GM21723 (cell line): Measurements from ENCODE around the gene NPIPB8.
"Not testable (repeated sequence)": the region's sequence is repeated elsewhere in the genome, so short reads cannot be mapped to it uniquely, and the experiment has no call there.

Experiments
- ATAC-seq: cut with Tn5 transposase; IDR thresholded peaks from one replicate; pipeline ENCODE4 v1.9.1; 2021; ENCODE audit warnings: mild to moderate bottlenecking, moderate library complexity; ENCODE audit not compliant: unreplicated experiment

The NPIPB8 gene

DNA sequence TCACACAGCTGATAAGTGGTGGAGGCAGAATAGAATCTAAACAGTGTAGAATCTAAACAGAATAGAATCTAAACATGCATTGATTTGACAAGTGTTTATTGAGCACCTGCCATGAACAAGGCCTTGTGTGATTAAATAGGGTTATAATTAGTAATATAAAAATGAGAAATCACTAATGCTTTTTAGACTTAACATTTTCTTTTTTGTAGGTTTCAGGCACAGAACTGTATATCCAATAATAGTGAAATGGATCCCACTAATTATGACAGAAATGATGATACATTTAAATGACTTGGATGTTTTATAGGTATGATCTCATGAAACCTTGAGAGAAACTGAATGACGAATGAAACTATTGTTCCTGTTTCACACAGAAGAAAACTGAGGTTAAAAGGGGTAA lies at the start of gene NPIPB8:
Gene NPIPB8, plus strand, starts transcription at position 301 of the 400 bp plus-strand sequence. CDS start 296 bp downstream, outside the sequence.
- ATAC-seq: not testable (repeated sequence)

DNA sequence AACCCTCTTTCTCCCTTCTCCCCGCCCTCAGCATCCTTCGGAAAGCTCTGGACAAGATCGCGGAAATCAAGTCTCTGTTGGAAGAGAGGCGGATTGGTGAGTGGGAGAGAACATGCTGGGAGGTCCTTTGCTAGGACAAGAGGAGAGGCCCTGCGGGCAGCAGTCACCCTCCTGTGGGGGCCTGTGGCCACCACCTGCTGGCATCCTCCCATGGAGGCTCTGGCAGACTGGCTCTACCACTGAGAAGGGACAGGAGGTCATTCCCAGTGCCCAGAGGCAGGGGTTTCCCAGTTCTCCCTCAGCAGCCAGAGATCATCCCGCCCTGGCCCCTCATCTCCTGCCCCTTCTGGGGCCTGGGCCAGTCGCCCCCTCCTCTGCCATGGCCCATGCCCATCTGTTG lies 48.8 kb upstream of the NPIPB8 start:
- ATAC-seq: no peak

DNA sequence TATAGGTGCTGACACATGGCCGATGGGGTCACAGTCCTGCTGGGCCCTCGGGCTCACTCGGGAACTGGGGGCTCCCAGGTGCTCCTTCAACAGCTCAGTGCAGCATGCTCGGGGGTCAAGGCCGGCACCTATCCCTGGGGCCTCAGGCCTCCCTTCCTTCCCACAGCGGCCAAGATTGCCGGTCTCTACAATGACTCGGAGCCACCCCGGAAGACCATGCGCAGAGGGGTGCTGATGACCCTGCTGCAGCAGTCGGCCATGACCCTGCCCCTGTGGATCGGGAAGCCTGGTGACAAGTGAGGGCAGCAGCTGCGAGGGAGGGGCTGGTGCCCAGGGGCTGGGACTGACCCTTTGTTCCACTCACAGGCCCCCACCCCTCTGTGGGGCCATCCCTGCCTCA lies 47.9 kb upstream of the NPIPB8 start:
- no peak for ATAC-seq

DNA sequence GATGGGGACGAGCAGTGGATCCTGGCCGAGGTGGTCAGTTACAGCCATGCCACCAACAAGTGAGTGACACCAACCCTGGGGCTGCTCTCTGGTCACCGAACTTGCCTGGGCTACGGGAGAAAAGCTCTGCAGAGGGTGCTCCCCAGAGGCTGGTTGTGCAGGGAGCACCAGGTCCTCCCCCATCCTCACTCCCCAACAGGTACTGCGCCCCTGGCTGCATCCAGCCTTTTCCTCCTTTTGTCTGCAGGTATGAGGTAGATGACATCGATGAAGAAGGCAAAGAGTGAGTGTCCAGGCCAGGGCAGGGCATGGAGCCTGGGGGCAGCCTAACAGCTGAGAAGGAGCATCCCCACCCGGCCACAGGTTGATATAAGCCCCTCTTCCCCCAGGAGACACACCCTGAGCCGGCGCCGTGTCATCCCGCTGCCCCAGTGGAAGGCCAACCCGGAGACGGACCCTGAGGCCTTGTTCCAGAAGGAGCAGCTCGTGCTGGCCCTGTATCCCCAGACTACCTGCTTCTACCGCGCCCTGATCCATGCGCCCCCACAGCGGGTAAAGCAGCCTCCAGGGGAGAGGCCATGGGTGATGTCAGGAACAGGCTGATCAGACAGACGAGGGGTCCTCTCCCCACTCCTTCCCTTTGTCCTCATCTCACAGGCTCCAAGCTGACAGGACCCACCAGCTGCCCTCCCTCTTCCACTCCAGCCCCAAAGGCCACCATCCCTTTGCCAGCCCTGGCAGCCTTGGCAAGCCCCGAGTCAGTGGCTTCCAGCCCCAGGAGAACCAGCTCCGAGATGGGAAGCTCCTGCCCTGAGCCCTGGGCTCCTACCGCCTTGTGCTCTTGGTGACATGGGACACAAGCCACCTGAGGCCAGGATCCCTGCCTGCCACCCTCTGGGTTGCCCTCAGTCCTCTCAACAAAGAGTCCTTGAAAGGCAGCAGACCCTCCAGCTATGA lies 47.2 kb upstream of the NPIPB8 start:
- no peak for ATAC-seq

DNA sequence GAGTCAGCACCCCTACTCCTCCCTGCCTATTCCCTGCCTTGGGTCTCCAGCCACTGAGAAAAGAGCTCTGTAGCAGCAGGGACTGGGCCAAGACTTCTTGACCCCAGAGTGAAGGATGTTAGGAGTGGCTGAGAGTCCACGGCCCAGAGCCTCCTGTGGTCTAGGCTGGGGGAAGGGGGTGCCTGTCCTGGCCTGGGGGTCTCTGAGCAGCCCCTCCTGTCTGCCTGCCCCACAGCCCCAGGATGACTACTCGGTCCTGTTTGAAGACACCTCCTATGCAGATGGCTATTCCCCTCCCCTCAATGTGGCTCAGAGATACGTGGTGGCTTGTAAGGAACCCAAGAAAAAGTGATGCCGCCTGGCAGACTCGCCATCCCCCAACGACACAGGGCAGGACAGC lies 46.5 kb upstream of the NPIPB8 start:
- no peak for ATAC-seq

DNA sequence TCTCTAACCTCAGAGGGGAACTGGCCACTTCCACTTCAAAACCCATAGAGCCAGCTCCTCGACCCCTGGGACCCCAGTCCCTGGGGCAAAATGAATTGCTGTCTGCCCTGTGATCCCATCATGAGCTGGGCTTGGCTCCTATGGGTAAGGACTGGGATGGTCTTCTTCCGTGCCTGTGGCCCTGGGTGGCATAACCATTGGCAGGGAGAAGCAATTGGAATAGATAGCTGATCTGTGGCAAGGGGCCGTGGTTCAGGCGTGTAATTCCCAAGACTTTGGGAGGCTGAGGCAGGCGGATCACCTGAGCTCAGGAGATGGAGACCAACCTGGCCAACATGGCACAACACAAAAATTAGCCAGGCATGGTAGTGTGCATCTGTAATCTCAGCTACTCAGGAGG lies 45.4 kb upstream of the NPIPB8 start:
- ATAC-seq: no peak

DNA sequence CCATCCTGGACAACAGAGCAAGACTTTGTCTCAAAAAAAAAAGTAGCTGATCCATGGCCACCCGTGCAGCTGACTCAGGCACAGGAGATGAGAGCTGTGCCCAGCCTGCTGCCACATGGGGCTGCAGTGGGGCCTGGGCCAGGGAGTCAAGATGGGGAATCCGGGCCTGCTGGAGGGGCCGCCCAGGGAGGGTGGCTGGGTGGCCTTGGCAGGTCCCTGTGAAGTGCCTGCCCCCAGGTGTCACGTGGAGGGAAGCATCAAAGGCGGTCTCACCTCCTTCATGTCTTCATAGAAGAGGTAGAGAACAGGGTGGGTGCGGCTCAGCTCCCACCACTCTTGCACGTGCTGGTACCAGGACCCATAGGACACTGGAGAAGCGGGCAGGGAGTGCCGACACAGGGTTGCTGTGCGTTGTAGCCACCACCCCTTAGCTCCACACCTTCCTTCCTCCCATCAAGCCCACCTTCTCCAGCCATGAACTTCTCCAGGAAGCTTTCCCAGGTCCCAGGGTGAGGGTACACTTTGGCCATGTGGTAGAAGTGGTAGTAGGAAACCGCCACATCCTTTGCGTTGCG lies 44.8 kb upstream of the NPIPB8 start:
- ATAC-seq: no peak

DNA sequence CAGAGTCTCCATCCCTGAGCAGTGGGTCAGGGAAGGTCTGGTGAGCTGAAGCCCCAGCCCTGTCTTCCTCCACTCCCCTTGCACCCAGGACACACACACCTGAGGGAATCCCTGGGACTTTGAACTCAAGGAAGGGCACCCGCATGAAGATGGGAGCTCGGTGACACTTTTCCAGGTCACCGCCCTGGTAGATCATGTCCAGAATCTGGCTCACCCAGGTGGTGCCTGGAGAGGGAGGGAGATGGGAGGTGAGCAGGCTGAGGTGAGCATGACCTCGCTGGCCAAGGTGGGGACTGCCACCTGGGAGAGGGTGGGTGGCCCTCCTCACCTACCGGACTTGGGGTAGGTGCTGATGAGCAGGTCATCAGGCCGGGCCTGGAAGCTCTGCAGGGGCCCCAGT lies 42.4 kb upstream of the NPIPB8 start:
- ATAC-seq: not testable (repeated sequence)

DNA sequence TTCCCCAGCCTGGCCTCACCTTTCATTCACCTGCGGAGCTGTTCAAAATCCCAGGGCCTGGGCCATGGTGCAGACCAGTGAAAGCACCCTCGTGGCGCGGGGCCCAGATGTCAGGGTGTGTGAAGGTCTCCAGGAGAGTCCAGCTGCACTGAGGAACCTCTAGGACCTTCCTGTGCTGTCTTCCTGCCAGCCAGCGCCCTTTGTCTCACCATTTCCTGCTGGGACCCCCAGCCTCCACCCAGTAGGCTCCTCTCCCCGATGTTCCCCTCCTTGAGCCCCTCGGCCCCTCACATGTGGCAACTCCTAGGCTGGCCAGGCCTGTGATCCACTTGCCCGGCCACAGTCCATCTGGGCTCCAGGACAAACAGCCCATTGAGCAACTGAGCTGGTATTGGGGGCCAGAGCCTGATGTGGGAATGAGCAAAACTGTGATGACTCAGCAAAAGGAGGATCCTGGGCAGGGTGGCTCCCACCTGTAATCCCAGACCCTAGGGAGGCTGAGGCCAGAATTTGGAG lies 41.7 kb upstream of the NPIPB8 start:
- ATAC-seq: no peak

DNA sequence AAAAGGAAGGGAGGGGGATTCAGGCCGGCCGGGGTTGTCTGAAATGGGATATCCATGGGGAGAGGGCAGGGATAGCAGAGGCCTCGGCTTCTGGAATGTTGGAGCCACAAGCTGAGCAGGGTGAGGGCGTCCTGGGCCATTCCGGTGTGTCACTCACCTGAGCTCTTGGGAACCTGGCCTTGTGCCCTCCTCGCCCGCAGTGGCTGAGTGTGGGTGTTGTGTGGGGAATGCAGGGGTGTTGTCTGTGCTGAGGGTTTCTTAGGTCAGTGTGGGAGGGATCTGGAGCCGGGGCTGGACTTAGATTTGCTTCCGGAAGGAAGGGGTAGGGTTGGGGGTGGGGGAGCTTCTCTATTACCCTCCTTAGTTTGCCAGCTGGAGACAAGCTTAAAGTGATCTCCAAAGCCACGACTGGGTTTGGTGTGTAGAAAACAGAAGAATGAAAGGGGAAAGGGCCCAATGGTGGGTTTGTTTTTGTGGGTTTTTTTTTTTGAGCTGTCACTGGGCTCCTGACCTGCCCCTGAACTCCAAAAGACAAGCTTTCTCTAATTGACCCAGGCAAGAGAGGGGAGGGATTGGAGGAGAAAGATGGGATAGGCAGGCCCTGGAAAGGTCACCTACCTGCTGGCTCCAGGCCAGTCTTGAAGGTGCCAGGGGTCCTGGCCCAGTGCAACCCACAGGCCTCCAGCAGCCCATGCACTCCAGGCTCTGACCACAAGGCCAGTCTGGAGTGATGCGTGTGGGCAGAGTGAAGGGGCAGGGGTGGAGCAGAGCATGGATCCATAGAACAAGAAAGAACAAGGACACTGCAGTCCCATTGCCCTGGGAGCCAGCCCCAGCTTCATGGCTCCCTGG lies 40.8 kb upstream of the NPIPB8 start, which contains the start of gene SULT1A2:
Gene SULT1A2, minus strand, starts transcription at position 211 of the 852 bp plus-strand sequence. CDS start 1,120 bp downstream, outside the sequence.
- ATAC-seq: no peak

DNA sequence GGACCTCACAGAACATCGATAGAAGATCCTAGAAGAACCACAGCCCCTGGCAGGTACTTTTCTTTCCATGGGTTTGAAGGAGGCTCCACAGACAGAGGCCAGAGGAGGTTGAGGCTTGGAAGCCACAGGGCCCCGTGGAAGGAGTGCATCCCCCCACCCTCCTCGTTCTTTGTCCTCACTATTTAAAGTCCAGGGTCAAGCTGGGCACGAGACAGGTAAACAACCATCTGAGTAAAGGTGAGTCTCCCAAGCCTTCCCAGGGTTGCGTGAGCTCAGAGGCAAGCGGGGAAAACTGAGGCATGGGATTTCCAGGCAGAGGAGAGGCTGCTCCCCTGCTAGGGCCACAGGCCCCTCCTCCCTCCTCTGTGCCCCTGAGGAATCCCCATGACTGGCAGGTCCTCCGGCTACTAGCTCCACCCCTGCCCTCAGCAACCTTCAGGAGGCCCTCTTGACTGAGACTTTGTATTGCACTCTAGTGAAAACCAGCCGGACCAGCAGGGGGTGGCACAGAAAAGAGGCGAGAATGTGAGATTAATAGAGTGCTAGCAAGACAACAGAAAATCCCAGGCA lies 40.1 kb upstream of the NPIPB8 start:
- ATAC-seq: no peak

DNA sequence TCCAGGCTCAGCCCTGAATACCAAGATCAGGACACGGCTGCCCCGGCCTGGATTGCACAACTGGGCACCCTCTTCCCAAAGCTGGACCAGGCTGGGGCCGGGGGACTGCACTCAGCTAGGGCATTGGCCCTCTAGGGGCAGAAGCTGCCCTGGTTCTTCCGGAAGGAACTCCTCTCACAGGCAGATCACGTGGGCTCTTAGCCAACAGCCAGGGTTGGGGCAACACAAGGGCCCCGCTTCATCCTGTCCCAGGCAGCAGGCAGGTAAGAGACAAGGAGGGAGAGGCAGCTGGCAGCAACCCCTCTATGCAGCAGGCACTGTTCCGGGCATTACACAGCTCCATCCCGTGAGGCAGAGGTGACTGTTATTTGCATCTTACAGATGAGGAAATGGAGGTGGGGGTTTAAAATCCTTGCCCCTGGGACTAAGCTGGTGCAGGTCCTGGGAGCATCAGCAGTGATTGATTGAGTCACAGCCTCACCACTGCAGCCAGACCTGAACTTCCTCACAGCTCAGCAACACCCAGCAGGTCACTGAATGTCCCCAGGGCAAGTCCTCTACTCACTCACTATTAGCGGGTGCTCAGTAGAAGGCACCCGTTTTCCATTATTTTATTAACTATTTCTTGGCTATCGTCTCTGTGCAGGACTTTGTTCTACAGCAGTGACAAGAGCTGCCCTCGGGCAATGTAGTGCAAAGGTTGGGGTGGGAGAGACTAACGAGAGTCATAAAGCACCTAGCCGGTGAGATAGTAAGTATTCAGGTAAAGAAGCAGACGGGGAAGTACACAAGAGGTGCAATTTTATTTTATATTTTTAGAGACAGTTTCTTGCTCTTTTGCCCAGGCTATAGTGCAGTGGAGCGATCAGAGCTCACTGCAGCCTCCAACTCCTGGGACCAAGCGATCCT lies 38.2 kb upstream of the NPIPB8 start:
- not testable (repeated sequence) for ATAC-seq

DNA sequence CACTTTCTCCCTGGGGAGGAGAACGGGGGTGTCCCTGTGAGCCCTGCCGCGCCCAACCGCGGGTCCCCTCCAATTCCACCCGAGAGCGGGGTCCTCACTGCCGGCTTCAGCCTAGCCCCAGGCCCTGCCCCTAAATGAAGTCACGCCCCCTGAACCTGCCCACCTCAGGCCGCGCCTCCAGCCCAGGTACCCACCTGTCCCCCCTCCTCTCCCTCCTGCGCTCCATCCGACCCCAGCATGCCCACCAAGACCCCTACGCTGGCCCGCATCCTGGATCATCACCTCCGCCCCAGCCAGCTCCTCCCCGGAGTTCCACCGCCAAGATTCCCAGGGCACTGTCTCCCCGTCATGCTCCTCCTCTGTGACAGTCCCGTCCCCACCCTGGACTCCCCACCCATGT lies 36.9 kb upstream of the NPIPB8 start:
- not testable (repeated sequence) for ATAC-seq

DNA sequence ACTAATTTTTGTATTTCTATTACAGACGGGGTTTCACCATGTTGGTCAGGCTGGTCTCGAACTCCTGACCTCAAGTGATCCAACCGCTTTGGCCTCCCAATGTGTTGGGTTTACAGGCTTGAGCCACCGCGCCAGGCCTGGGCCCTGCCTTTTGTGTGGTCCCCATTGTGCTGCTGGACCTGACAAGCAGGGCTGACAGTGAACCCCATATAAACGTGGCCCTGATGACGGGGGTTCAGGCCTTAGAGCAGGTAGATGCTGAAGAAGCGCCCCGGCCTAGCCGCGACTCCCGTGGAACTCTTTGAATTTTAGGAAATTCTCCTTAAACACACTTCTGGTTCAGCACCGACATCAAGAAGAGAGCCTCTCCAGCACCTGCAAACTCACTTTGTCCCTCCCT lies 36.3 kb upstream of the NPIPB8 start:
- ATAC-seq: not testable (repeated sequence)

DNA sequence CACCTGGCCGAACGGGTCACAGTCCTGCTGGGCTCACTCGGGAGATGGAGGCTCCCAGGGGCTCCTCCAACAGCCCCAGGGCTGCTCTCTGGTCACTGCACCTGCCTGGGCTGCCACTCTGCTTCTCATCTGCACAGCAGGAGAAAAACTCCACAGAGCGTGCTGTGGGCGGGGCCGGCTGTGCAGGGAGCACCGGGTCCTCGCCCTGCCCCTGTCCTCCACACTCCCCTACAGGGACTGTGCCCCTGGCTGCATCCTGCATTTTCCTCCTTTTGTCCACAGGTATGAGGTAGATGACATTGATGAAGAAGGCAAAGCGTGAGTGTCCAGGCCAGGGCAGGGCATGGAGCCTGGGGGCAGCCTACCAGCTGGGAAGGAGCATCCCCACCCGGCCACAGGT lies 35.8 kb upstream of the NPIPB8 start:
- not testable (repeated sequence) for ATAC-seq

DNA sequence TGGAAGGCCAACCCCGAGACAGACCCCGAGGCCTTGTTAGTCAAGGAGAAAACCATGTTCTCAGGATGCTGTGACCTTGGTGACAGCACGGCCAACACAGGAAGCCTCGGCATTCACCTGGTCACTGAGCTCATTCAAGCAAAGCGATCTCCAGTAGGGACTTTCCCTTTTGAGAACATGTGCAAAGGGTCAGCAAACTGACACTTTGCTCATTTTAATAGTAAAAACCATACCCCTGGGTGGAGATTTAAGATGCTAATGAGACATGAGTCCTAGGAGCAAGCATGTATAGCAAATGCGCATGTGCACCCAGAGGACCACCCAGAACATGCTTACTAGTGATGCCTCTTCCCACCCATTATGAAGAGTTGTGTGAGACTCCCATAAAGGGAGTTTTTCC lies 35.3 kb upstream of the NPIPB8 start:
- ATAC-seq: no peak

DNA sequence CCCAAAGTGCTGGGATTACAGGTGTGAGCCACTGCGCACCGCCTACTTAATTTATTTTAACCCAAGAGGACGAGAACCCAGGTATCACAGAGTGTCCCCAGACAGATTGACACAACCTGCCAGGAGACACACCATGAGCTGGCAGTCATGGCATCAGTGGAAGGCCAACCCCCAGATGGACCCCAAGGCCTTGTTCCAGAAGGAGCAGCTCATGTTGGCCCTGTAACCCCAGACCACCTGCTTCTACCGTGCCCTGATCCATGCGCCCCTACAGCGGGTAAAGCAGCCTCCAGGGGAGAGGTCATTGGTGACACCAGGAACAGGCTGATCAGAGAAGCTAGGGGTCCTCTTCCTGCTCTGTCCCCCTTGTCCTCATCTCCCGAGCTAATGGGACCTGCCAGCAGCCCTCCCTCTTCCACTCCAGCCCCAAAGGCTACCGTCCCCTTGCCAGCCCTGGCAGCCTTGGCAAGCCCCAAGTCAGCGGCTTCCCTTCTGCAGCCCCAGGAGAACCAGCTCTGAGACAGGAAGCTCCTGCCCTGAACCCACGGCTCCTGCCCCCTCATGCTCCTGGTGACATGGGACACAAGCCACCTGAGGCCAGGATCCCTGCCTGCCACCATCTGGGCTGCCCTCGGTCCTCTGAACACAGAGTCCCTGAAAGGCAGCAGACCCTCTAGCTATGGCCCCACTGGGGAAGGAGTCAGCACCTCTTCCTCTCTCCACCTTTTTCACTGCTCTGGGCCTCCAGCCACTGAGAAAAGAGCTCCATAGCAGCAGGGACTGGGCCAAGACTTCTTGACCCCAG lies 34.3 kb upstream of the NPIPB8 start:
- ATAC-seq: no peak

DNA sequence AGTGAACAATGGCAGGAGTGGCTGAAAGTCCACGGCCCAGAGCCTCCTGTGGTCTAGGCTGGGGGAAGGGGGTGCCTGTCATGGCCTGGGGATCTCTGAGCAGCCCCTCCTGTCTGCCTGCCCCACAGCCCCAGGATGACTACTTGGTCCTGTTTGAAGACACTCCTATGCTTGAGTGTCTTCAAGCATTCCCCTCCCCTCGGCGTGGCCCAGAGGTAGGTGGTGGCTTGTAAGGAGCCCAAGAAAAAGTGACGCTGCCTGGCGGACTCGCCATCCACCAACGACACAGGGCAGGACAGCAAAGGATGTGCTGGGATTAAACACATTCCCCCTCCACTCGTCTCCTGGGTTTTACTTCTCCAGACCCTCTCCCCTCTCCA lies 33.7 kb upstream of the NPIPB8 start:
- no peak for ATAC-seq
